NCI-H1417 treated with DMSO at 0.1 percent for 48 hours (cell line): Measurements from ENCODE around the gene GRB7.

Experiments used
- DNase-seq: peaks from one replicate; lab custom pipeline; 2025; lab: John Stamatoyannopoulos, UW

GRB7 gene

DNA sequence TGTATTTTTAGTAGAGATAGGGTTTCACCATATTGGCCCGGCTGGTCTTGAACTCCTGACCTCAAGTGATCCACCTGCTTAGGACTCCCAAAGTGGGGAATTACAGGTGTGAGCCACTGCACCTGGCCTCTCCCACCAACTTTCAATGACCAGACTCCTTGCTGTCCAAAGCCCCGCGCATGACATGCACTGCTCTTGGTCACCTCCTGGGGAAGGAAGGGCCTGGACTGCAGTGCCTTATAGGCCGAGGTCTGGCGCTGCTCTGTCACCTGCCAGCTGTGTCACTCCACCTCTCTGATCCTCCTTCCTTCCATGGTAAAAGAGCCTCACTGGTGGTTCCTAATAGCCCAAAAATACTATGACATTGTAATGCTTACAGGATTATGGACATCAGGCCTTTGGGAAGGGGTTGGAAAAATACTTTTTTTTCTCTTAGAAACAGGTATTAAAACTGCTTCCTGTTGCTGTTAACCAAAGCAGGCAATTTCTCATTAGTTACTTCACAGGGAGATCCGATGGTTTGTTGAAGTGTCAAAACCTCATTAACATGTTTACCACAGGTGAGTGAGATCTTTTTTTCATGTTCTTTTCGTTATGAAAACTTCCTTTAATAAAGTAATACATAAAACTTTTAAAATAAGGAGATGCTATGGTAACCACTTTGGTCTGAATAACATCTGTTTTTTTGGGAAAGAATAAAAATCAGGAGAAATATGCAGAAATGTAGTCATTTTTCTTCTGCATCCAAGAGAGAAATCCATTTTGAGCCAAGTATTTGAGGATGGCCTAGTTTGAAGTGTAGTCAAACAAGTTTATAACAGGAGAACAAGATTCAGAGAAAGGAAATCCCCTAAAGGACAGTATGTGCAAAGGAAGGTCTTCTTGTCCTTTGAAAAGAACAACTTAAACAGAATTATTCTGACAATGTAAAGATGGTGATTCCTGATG lies 35.5 kb downstream of the GRB7 start:
- DNase-seq, result no peak

DNA sequence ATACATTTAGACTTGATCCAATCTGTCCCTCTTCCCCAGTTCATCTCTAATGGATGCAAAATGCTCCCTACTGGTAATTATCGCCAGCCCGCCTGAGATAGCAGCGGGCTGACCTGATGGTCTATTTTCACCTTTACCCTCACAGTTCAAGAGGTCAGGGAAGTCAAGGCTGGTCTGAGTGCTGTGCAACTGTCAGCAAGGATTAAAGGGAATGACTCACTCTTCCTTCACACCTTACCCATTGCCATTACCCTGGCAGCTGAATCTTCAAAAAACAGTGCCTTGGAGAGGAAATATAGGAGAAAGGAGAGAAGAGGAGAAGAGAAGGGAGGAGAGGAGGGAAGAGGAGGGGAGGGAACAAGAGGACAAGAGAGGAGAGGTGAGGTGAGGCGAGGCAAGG lies 36.3 kb downstream of the GRB7 start:
- DNase-seq, result no peak

DNA sequence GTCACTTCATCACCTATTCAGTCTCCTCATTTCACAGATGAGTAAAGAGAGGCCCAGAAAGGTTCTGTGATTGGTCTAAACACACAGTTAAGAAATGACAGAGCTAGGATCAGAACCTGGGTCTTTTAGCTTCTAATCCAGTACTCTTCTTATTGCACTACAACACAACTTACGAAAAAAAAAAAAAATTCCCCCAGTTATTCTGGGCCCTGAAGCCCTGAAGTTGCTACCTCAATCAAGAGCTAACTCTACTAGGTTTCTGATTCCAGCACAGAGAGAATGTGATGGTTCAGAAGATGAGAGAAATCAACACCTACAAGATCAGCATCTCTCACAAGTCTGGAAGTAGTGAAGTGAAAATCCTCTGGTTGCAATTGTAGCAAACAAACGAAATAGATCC lies 37.3 kb downstream of the GRB7 start:
- no peak for DNase-seq

DNA sequence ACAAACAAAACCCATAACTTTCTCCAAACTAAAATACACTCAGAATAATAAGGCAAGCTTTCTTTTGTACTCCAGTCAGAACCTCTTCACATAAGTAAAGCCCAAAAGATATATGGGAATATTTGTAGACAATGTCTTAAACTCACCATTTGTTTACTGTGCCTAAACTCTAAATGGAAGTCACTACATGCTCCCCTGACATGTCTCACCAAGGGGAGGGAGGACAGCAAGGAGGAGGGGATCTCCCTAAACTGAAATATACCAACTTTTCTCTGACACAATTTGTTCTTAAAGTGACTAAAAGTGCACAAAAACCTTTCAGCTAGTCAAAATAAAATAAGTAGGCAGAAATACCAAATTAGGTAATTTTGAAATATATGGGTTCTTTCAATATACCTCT lies 38.5 kb downstream of the GRB7 start:
- no peak for DNase-seq

DNA sequence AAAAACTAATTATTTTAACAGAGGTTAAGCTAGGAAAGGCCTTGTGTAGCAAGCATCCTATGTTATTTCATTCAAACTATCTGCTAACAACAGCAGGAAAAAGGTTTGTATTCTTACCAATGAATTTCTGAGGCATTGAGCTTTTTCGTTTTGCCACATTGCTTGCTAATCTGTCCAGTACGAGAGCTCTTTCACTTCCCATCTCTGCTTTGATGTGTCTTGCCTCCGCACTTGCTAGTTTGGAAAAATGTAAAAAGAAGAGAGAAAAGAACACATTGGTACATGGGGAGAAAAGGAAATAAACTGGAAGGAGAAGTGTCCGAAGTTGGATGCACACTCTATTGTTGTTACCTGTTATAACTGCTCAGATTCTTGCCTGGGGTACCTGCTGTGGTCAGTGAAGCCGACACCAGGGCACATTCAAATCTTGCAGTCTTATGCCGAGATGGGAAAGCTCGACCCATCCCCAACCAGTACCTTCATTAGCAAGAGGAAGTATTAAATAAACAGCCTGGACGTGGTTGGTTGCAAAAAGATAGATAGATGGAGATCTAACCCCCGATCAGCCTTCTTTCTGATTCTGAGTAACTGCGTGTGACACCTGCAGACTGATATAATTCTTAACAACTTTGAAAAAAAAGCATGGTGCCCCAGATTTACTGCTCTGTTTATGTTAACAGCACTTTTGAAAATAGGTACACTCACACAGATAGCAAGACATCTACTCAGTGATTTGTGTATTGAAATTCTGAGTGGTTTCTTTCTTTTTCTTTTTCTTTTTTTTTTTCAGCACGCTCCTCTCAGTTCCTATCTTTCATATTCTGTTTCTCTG lies 40.0 kb downstream of the GRB7 start:
- DNase-seq, result no peak

DNA sequence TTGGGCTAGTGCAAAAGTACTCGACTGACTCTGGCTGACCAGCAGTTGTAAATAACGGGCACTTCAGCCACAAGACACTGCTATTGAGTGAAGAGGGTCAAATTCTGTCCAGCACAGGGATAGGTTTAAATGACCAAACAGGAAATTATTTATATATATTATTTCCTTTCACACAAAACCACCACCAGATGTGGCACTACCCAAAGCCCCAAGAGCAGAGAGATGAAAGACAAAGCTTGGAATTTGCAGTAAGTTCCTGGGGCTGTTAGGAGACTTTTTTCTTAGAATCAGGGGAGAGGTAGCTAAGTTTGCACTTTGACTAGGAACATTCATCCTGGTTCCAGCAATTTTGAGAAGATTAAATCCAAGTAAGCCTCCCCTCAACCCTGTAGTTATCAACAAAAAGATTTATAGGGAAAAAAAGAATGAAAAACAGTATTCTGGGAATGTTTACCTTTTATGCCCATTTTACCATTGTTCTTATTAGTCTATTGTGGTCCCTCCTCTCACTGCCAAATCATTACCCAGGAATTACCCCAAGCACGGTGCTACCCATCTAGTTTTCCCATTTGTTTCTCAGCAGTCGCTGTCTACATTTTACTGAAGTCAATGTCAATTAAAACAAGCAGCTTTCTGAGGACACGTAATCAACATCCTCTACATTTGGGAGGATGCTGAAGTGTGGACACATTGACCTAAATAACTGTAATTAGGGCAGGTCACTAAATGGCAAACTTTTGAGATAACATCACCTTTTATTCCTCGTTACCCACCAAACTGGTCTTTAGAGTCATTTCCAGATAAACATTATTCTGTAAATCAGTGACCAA lies 43.5 kb downstream of the GRB7 start:
- no peak for DNase-seq

DNA sequence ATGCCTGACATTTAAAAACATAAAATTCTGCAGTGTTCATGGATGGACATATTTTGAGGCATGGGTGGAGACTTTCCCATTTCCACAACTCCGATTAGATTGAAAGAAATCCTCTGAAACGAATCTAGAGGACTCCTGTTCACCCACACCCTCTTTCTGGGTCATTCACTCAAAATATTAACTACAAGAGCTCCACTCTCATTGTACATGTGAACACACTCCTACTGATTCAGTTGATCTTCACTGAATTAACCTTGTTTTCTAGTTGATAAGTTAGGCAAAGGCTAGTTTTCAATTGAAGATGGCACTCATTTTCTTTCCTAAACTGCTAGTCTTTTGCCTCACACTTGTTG lies 44.1 kb downstream of the GRB7 start:
- no peak for DNase-seq

DNA sequence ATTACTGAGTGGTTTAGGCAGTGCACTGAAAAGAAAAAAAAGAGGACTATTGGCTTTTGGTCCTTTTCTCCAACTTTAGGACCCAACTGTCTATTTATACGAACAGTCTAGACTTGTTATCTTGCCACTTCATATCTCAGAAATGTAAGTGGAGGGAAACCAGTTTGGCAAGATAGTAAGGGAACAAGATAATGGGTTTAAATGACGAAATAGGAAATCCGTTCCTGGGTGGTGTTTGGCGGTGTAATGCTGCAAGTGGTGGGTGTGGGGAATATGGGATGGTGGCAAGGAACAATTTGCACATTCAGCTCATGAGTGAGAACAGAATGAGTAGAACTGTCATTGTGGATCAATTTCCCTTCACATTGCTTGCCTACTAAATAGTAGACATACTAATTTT lies 44.7 kb downstream of the GRB7 start:
- DNase-seq, result no peak

DNA sequence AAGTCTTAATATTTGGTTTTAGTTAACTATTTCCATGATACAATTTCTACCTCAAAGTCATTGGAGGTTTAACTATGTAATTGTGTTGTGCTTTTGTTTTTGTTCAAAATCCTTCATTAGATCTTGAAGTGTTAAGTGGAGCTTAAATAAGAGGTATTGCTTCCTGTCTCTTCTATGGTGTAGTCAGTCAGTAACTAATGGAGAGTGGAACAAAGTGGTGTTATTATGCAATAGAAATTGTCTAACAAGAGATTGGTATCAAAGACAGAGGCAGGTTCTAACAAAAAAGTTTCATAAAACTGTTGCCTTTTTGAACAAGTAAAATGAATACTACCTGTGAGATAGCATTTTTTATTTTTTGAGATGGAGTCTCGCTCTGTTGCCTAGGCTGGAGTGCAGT lies 45.2 kb downstream of the GRB7 start:
- DNase-seq, result no peak

DNA sequence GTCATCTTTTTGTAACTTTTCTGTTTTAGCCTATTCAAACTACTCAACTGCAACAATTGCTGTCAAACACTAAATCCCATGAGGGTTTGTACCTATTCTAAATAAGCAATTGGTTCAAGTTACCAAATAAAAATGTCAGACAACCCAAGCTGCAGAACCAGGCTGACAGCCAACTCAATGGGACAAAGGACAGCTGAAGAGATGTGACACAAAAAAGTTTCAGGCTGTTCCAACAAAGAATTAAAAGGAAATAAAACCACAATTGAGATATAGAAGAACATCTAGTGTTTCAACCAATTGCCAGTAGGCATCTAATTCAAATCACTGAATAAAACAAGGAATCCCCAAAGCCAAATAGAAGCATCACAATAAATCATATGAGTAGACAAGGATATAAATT lies 49.3 kb downstream of the GRB7 start:
- DNase-seq, result no peak

DNA sequence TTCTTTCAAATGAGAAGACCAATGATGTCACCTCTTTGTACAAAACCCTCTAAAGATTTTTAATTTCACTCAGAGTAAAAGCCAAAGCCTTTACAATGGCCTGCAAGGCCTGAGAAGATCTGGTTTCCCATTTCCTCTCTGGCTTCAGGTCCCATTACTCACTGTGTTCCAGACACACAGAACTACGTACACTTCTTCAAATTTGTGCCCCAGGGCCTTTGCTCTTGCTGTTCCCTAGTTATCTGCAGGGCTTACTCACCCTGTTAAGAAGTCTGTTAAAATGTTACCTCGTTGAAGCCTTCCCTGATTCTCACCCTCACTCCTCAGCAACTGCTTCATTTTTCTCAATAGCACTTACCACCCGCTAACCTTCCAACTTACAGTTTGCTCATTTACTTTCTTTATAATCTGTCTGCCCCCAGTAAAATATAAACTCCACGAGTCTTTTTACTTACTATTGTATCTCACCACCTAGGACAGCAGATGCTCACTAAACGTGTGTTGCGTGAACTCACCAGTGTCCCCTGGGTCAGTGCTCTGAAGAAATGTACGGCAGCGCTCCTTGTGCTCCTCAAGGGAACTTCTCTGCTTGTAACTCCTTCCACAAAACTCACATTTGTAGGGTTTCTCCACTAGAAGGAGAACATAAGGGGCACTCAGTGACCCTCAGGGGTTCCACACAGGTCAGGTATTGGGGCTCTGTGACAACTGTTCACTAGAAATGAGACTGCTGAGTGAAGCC lies 50.2 kb downstream of the GRB7 start:
- no peak for DNase-seq

DNA sequence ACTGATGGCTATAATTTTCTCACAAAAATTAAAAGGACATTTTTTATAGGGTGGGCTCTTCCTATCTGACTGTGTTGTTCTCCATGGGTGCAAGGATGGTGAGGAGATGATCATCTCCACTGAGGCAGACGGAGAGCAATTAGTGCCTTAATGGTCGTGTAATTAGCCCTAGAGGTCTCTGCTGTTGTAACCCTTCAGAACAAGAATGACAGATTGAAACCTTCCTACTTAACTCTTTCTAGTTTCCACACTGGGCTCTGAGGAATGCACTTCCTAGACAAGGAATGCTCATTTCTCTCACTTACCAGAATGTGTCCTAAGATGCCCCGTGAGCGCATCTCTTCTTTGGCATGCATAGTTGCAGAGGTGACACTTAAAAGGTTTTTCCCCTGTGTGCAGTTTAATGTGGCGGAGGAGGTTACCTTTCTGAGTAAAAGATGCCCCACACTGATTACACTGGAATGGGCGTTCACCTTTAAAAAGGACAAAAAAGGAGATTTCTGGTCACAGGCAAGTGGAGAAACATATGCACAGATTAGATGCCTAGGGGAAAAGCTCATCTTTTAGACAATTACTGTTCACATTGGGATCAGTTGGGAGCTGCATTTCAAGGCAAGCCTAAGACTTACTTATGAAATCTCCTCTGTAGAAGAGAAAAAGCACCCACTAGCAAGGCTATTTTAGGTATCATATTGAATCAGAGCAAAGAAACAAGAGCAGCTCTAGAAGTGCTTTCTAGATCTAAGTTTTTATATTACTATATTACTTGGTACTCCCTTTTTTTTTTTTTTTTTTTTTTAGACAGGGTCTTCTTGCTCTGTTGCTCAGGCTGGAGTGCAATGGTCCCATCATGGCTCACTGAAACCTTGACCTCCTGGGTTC lies 53.6 kb downstream of the GRB7 start:
- DNase-seq, result no peak

DNA sequence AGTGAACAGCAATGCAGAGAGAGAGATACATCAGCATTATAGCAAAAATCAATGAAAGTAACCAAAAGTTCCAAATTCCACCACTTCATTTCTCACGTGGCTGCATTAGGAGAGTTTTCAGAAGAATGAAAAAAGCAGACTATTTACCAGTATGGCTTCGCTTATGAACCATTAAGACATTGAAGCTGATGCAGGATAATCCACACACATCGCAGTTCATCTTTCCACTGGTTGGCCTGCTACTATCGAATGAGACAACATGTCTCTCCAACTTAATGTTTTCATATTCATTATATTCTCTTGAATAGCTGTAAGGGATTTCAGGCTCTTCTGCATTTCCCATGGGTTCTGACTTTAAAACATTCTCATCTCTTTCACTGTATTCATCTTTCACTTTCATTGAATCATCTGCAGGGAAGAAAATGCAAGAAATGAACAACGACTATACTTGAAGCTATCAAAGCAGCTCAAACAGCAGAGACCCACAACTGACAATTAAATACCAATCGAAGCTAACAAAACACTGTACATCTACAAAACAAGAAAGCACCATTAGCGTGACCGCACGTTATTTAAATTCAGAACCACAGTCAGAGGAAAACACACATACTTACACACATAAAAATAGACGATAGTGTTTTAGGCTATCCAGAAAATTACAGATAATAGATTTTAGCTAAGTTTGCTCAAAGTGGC lies 54.9 kb downstream of the GRB7 start:
- no peak for DNase-seq

DNA sequence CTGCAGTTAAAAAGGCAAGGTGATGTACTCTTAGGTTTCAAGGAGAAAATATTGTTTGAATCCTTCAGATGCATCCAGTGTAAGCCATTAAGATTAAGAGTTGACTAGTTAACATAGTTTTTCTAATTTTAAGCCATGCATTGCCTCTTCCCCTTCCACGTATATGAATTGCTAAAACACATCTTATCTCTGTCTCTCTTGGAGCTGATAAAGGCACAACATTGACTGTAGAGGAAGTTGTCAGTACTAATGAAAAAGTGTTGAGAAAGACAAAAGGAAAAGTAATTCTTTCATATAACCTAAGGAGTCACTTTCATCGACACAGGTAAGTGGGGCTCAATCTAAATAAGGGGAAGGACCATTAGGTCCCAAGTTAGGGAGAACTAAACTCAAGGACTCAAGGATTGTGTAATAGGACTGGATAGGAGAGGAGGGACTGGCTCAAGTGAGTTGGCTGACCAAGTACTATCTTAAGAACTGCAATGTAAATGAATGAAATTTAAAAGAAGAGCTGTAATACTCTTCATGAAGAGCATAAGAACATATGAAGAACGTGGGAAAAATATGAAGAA lies 55.6 kb downstream of the GRB7 start:
- DNase-seq, result no peak

DNA sequence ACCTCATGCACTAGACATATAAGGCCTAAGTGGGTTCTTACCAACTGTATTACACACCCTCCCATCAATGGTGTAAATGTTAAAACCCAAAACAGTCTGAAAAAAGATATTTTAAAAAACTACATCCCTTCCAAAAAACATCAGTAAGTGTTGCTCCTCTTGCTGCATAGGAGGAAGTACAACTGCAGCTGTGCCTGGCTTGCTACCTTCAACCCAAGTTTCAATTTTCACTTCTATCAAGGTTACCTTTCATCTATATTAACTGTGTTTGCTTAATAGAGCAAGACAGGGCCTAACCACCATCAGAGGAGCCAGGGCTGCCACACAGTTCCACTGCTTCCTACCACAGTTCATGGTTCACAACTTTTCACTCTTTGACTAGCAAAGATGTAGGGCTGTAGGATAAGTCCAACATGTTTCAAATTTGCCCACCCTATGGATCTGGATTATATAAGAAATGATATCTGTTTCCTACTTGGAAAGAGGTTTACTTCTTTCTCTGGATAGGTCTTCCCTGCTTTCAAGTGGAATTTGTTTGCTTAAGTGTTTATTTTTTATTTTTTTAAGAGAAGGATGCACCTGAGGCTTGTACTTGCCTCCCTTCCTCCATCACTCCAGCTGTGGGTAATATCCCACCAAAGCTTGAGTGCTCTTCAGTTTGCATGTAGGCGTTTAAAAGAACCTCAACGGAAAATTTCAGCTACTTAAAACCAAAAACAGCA lies 56.7 kb downstream of the GRB7 start:
- no peak for DNase-seq
